Measurements from ENCODE around the gene KSR2.

GRCh38 chr12:117975006-117975405, 6.2 kb upstream of the KSR2 start:
- no peak for TF ChIP-seq CTCF (IDR thresholded peaks at IDR 0.05; ENCODE audit: low read length)
- no peak for TF ChIP-seq EZH2 (IDR thresholded peaks at IDR 0.05; ENCODE audit: borderline replicate concordance, low read length)
